Astrocyte of the cerebellum (primary cell): Measurements from ENCODE around the gene ITPRID2.

ENCODE experiments used
- DNase-seq: peaks from one replicate; pipeline ENCODE4 v3.0.0-alpha.2; 2011; ENCODE audit warnings: low read depth
- H3K4me3 ChIP-seq: 2 replicates; pipeline ENCODE4 v1.5.1; 2011; ENCODE audit warnings: mild to moderate bottlenecking, low read depth, low read length, moderate library complexity
- in situ Hi-C: cut with HindIII; loops from 2 replicates; pipeline ENCODE4 v1.10.0; 2017; ENCODE audit warnings: low sequenced_read_pairs
- TF ChIP-seq, protein P1 (sequence below): IDR thresholded peaks from 2 replicates; pipeline ENCODE4 v1.5.1; 2012; ENCODE audit warnings: low read length, low read depth, moderate library complexity, mild to moderate bottlenecking; ENCODE audit errors: missing control alignments

ITPRID2 gene

DNA sequence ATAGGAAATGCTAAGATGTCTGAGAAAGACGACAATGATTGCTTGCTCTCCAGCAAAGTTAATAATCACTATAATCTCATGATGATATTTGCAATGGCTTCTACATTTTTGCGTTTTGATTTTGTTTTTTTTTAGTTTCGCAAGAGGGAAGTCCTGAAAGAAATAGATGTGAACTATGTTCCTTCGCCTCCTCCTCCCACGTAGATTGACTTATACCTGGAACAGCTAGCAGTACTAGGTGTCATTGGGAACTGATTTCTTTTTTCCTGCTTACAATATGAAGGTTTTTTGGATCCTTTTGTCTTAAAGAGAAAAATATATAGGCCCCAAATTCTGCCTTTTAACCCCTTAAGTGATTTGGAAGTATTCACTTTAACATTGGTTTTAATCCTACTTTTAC lies 26.7 kb downstream of the ITPRID2 start:
- TF ChIP-seq, protein P1, sequence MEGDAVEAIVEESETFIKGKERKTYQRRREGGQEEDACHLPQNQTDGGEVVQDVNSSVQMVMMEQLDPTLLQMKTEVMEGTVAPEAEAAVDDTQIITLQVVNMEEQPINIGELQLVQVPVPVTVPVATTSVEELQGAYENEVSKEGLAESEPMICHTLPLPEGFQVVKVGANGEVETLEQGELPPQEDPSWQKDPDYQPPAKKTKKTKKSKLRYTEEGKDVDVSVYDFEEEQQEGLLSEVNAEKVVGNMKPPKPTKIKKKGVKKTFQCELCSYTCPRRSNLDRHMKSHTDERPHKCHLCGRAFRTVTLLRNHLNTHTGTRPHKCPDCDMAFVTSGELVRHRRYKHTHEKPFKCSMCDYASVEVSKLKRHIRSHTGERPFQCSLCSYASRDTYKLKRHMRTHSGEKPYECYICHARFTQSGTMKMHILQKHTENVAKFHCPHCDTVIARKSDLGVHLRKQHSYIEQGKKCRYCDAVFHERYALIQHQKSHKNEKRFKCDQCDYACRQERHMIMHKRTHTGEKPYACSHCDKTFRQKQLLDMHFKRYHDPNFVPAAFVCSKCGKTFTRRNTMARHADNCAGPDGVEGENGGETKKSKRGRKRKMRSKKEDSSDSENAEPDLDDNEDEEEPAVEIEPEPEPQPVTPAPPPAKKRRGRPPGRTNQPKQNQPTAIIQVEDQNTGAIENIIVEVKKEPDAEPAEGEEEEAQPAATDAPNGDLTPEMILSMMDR, result no peak
- no peak for DNase-seq
- no peak overlapping the region for H3K4me3 ChIP-seq
- in situ Hi-C loops, result no loop called here

DNA sequence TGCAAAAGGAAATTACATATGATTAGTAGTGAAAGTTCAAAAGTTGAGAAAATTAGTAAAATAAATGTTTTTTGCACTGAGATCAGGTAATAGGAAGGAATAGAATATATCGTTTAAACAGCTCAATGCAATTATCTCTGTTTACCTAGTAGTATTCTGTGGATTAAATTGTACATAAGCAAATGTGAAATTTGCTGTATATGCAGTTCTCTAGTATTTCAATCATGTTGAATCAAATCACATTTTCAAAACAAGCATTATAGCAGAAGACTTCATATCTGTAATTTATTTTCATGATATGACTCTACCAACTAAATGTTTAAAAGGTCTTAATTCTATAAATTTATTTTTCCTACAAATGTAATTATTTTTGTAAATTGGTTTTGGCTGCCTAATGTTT lies 31.6 kb downstream of the ITPRID2 start:
- H3K4me3 ChIP-seq, result no peak overlapping the region
- TF ChIP-seq, protein P1, result no peak
- in situ Hi-C loops, result no loop called here
- no peak for DNase-seq

DNA sequence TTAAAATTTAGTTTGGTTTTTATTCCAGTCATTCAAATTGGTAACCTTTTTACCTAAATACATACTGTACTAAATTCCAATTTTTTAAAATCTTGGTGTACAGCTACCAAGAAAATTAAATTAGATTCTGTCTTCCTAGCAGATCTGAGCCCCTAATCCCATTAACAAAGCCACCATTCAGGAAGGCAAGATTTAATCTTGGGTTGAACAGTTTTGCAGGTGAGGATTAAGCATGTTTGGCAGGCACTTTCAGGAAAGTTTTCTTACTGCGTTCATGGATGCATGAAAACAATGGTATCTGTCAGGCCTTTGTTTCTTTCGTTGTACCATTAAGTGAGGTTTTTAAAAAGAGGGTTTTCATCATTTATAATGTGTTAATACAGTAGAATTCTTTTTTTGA lies 32.8 kb downstream of the ITPRID2 start:
- TF ChIP-seq, protein P1, result no peak
- in situ Hi-C loops, result no loop called here

DNA sequence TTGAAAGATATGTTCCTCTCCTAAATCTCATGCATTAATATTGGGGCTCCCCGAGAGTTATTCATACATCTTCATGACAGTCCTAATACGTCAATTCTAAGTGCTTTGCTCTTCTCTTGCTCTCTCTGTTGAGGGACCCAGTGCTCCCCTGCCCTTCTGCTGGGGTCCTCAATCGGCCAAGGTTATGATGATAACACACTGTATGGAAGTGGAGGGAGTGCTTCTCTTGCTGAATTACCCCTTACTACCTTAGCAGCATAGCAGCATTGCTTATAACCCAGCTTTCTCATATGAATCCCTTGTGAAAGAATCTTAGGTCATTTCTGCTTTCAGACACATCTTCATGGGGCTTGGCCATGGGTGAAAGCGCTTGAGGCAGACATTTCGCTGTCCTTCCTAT lies 43.2 kb downstream of the ITPRID2 start:
- H3K4me3 ChIP-seq, result no peak overlapping the region
- TF ChIP-seq, protein P1, result no peak
- no peak for DNase-seq
- in situ Hi-C loops, result no loop called here

More for the DNA sequence above, 32.8 kb downstream of the ITPRID2 start:
- no peak overlapping the region for H3K4me3 ChIP-seq
- DNase-seq, result no peak

DNA sequence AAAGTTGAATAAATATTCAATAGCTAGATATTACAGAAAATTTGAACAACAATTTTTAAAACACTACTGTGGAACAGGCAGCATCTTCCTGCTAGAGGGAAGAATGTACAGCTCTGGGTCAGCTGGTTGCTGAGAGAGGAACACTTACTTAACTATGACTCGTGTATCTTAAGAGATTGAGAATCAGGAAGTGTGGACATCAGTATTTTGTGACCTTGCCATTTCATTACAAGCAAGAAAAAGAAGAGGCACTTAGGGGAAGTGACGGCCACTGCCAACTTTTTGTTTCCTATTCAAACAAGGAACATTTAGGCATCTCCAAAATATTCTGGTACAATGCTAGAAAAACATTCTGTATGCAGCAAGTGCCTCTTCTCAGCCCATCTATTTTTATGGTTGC lies 45.9 kb downstream of the ITPRID2 start:
- TF ChIP-seq, protein P1, result no peak
- in situ Hi-C loops, result no loop called here
- no peak for DNase-seq
- no peak overlapping the region for H3K4me3 ChIP-seq

DNA sequence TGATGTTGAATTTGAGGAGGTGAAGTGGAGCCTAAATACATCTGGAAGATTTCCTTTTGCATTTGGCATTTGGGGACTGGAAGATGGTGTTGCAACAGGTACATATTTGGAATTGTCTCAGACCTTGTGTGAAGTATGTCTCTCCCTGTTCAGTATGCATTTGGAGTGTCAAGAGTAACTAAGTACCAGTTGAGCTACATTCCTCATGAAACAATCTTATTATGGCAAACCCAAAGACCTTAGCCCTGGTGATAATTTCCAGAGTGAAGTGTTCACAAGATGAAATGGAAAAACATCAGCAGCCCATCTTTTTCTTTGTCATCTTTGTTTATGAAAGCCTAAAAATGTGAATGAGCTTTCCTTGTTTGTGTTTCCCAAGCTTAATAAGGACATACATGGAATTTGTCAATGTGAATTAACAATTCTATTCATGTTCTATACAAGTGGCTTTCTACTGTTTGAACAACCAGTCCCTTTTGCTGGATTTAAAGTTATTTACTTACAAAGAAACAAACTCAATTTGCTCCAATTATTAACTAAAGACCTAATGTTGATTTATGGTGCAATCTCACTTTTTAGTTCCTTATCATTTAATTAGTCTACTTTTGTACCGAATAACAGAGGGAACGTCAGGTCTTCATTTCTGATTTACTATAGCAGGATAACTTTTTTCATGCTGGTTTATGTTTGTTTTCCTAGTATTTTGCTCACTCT lies 52.0 kb downstream of the ITPRID2 start:
- no peak for DNase-seq
- H3K4me3 ChIP-seq, result no peak overlapping the region
- in situ Hi-C loops, result no loop called here
- TF ChIP-seq, protein P1, result no peak
